Measurements from ENCODE around the gene ZNF277. TPM values are rescaled to one million over a fixed set of nuclear protein-coding genes. Genes with fewer than 3 reads are reported as not detected.

The ZNF277 gene
- total RNA-seq, 4 donors from 2014 or later, result 2.2 to 27.6 (median 24.1) TPM

GRCh38 chr7:112362731-112363131, 156.2 kb downstream of the ZNF277 start:
- WGBS, 2 donors (ENCODE audit: low coverage in 1 of 2), result 71 to 85% methylated on average over 6 to 8 of the region's 8 CpGs
- Histone ChIP-seq H3K4me1 (no peaks in the 10 kb centered on the region), H3K27ac (no peak overlapping the region), H3K27me3 (no peaks in the 10 kb centered on the region), H3K9me3 (no peaks in the 10 kb centered on the region), H3K4me3 (no peak overlapping the region), H3K36me3 (no peaks in the 10 kb centered on the region)
- no peak for TF ChIP-seq CTCF (IDR thresholded peaks at IDR 0.05)
- TF ChIP-seq POLR2AphosphoS5 (IDR thresholded peaks at IDR 0.05), result no peak
- TF ChIP-seq EP300 (IDR thresholded peaks at IDR 0.05; ENCODE audit: low read depth), result no peak
- TF ChIP-seq POLR2A (IDR thresholded peaks at IDR 0.05), result no peak
- DNase-seq, result no peak
- in situ Hi-C loops (cut with MboI; ENCODE audit: low pct_ligation_motif_present in 1 of 4, low pct_unique_long_range_greater_than_20kb in 1 of 4, low sequenced_read_pairs in 3 of 4) (no loop called here), intact Hi-C loops (cut with DNase I; ENCODE audit: low total_unique reads) (no loop called here)

GRCh38 chr7:112364388-112364787, 157.9 kb downstream of the ZNF277 start:
- in situ Hi-C loops (cut with MboI; ENCODE audit: low pct_ligation_motif_present in 1 of 4, low pct_unique_long_range_greater_than_20kb in 1 of 4, low sequenced_read_pairs in 3 of 4) (no loop called here), intact Hi-C loops (cut with DNase I; ENCODE audit: low total_unique reads) (no loop called here)
- H3K27ac ChIP-seq, result no peak overlapping the region
- H3K4me3 ChIP-seq, result no peak overlapping the region
- H3K27me3 ChIP-seq, result no peaks in the 10 kb centered on the region
- WGBS, 2 donors (ENCODE audit: low coverage in 1 of 2), result 67 to 69% methylated on average over 1 of the region's 1 CpG
- H3K4me1 ChIP-seq, result no peaks in the 10 kb centered on the region
- no peak for DNase-seq
- no peaks in the 10 kb centered on the region for H3K36me3 ChIP-seq
- no peaks in the 10 kb centered on the region for H3K9me3 ChIP-seq
- no peak for TF ChIP-seq CTCF (IDR thresholded peaks at IDR 0.05)
- TF ChIP-seq POLR2AphosphoS5 (IDR thresholded peaks at IDR 0.05), result no peak
- no peak for TF ChIP-seq POLR2A (IDR thresholded peaks at IDR 0.05)
- TF ChIP-seq EP300 (IDR thresholded peaks at IDR 0.05; ENCODE audit: low read depth), result no peak

GRCh38 chr7:112365551-112365950, 159.1 kb downstream of the ZNF277 start:
- no peaks in the 10 kb centered on the region for H3K36me3 ChIP-seq
- H3K9me3 ChIP-seq, result no peaks in the 10 kb centered on the region
- no peak overlapping the region for H3K27ac ChIP-seq
- H3K4me3 ChIP-seq, result no peak overlapping the region
- no peaks in the 10 kb centered on the region for H3K27me3 ChIP-seq
- WGBS, 2 donors (ENCODE audit: low coverage in 1 of 2), result 94% methylated on average over 3 of the region's 3 CpGs; no CpG with 5 or more reads in 1 of the 2 donors
- DNase-seq, result no peak
- in situ Hi-C loops (cut with MboI; ENCODE audit: low pct_ligation_motif_present in 1 of 4, low pct_unique_long_range_greater_than_20kb in 1 of 4, low sequenced_read_pairs in 3 of 4), result no loop called here
- H3K4me1 ChIP-seq, result no peaks in the 10 kb centered on the region
- intact Hi-C loops (cut with DNase I; ENCODE audit: low total_unique reads), result no loop called here
- TF ChIP-seq CTCF (IDR thresholded peaks at IDR 0.05) (no peak), POLR2AphosphoS5 (IDR thresholded peaks at IDR 0.05) (no peak), POLR2A (IDR thresholded peaks at IDR 0.05) (no peak), EP300 (IDR thresholded peaks at IDR 0.05; ENCODE audit: low read depth) (no peak)

- Histone ChIP-seq H3K27ac (no peak overlapping the region), H3K27me3 (no peaks in the 10 kb centered on the region), H3K4me3 (no peak overlapping the region), H3K36me3 (no peaks in the 10 kb centered on the region), H3K9me3 (no peaks in the 10 kb centered on the region), H3K4me1 (no peaks in the 10 kb centered on the region)
- WGBS, 2 donors (ENCODE audit: low coverage in 1 of 2), result 95% methylated on average over 1 of the region's 1 CpG; no CpG with 5 or more reads in 1 of the 2 donors
- DNase-seq, result no peak
- in situ Hi-C loops (cut with MboI; ENCODE audit: low pct_ligation_motif_present in 1 of 4, low pct_unique_long_range_greater_than_20kb in 1 of 4, low sequenced_read_pairs in 3 of 4), result no loop called here
- TF ChIP-seq POLR2A (IDR thresholded peaks at IDR 0.05) (no peak), EP300 (IDR thresholded peaks at IDR 0.05; ENCODE audit: low read depth) (no peak), POLR2AphosphoS5 (IDR thresholded peaks at IDR 0.05) (no peak), CTCF (IDR thresholded peaks at IDR 0.05) (no peak)
- intact Hi-C loops (cut with DNase I; ENCODE audit: low total_unique reads), result no loop called here
These were observed 160.4 kb downstream of the ZNF277 start for GRCh38 chr7:112366886-112367285.

Data from transverse colon (tissue), 4 donors.